K562 (cell line): ENCODE results near the gene ERF. TPM values are rescaled to one million over a fixed set of nuclear protein-coding genes. Genes with fewer than 3 reads are reported as not detected.

Source experiments
- BDP1 ChIP-seq: IDR thresholded peaks from 3 replicates; pipeline ENCODE4 v1.6.1; 2011; ENCODE audit not compliant: insufficient read length, insufficient read depth
- CBFA2T3 ChIP-seq: fragments of 450-650 bp; IDR thresholded peaks from 2 replicates; pipeline ENCODE4 v1.6.1; 2017
- CHCHD3 ChIP-seq: fragments of 250-450 bp; sonication (Bioruptor Pico); IDR thresholded peaks from 2 replicates; pipeline ENCODE4 v2.1.2; 2022; ENCODE audit warnings: mild to moderate bottlenecking
- DIDO1 ChIP-seq: fragments of 450-650 bp; IDR thresholded peaks from 2 replicates; pipeline ENCODE4 v1.6.1; 2016; ENCODE audit warnings: low read depth, missing biosample characterization, missing genetic modification characterization
- EHMT2 ChIP-seq: fragments of 450-650 bp; IDR thresholded peaks from 2 replicates; pipeline ENCODE4 v1.6.1; 2018; ENCODE audit warnings: antibody characterized with exemption
- EP300 ChIP-seq: IDR thresholded peaks from 2 replicates; pipeline ENCODE4 v1.6.1; 2012; ENCODE audit warnings: low read length, improper control_type of control experiment
- EP400 ChIP-seq: fragments of 450-650 bp; IDR thresholded peaks from 2 replicates; pipeline ENCODE4 v1.6.1; 2017; ENCODE audit warnings: antibody characterized with exemption, mild to moderate bottlenecking, moderate library complexity
- GABPA ChIP-seq: fragments of 200-800 bp; sonication (Bioruptor generic); conservative IDR thresholded peaks from 2 replicates; pipeline ENCODE4 v1.6.1; 2016; ENCODE audit warnings: low read depth, missing genetic modification characterization, missing compliant biosample characterization
- HBP1 ChIP-seq: fragments of 450-650 bp; formaldehyde crosslinking; IDR thresholded peaks from 2 replicates; pipeline ENCODE4 v1.4.0; 2022; ENCODE audit warnings: missing genetic modification characterization
- HCFC1 ChIP-seq: IDR thresholded peaks from 2 replicates; pipeline ENCODE4 v1.6.1; 2012; ENCODE audit warnings: low read depth, low read length, improper control_type of control experiment
- KAT8 ChIP-seq: fragments of 450-650 bp; IDR thresholded peaks from 2 replicates; pipeline ENCODE4 v1.6.1; 2016; ENCODE audit warnings: low read depth, mild to moderate bottlenecking
- KLF16 ChIP-seq: IDR thresholded peaks from 2 replicates; pipeline ENCODE4 v1.6.1; 2016; ENCODE audit warnings: antibody characterized with exemption
- MBD1 ChIP-seq: fragments of 250-450 bp; sonication (Bioruptor Pico); IDR thresholded peaks from 2 replicates; pipeline ENCODE4 v1.8.0; 2022; ENCODE audit warnings: inconsistent platforms
- PHF8 ChIP-seq: fragments of 200-600 bp; sonication (generic); IDR thresholded peaks from 2 replicates; pipeline ENCODE4 v1.6.1; 2012; ENCODE audit warnings: mixed run types, mild to moderate bottlenecking, inconsistent platforms, low read length, moderate library complexity, borderline replicate concordance
- POLR2G ChIP-seq: fragments of 200-400 bp; formaldehyde crosslinking; IDR thresholded peaks from 2 replicates; pipeline ENCODE4 v1.6.1; 2017; ENCODE audit warnings: low read depth, mild to moderate bottlenecking, antibody characterized with exemption, low read length, moderate library complexity
- POLR2H ChIP-seq: IDR thresholded peaks from 2 replicates; pipeline ENCODE4 v1.6.1; 2016; ENCODE audit warnings: missing genetic modification characterization, low read depth, mild to moderate bottlenecking, control low read depth, missing compliant biosample characterization, moderate library complexity
- PYGO2 ChIP-seq: fragments of 450-650 bp; IDR thresholded peaks from 2 replicates; pipeline ENCODE4 v1.6.1; 2016; ENCODE audit warnings: mild to moderate bottlenecking, missing genetic modification characterization, moderate library complexity, missing compliant biosample characterization
- TFE3 ChIP-seq: fragments of 450-650 bp; formaldehyde crosslinking; IDR thresholded peaks from 2 replicates; pipeline ENCODE4 v1.4.0; 2020; ENCODE audit warnings: mild to moderate bottlenecking, mixed read lengths
- ZBTB43 ChIP-seq: sonication (generic); formaldehyde crosslinking; IDR thresholded peaks from 2 replicates; pipeline ENCODE4 v1.8.0; 2023; ENCODE audit warnings: mild to moderate bottlenecking, missing genetic modification reagents
- ZNF12 ChIP-seq: sonication (generic); formaldehyde crosslinking; IDR thresholded peaks from 2 replicates; pipeline ENCODE4 v1.4.0; 2020; ENCODE audit warnings: mild to moderate bottlenecking, missing genetic modification reagents
- ZNF124 ChIP-seq: sonication (generic); formaldehyde crosslinking; IDR thresholded peaks from 2 replicates; pipeline ENCODE4 v1.8.1; 2022; ENCODE audit warnings: missing genetic modification reagents
- polyA plus RNA-seq, 8 experiments: library from polyadenylated mRNA; depleted of rRNA in 4 of 8; stranded (reverse) in 5 of 8; unstranded in 3 of 8; fragments of >200 nt; fragmentation: Nextera tagmentation in 2 of 8; fragmentation: Illumina TruSeq in 1 of 8; extraction: Ambion mirVana in 2 of 8; extraction: Trizol in 1 of 8; gene quantifications; 2 replicates each; pipeline versions ENCODE4 v1.2.1 to v1.2.3, GENCODE V29; 2011 to 2014; ENCODE audit warnings: inconsistent platforms in 1 of 8, missing spikeins in 1 of 8
- total RNA-seq, 7 experiments: library from RNA; depleted of rRNA in 6 of 7; stranded (reverse); fragments of >200 nt in 6 of 7; fragmentation: Illumina TruSeq in 2 of 7; extraction: Trizol in 2 of 7; gene quantifications; 2 replicates each; pipeline versions ENCODE4 v1.2.1 to v1.2.3, GENCODE V29; 2011 to 2021; ENCODE audit warnings: low replicate concordance in 1 of 7

The ERF gene
- total and polyA plus RNA-seq, 9 of the 15 experiments (the other 6 are each of a cell fraction or from before 2014, with no cell fraction given) = 0.03 to 75.4 (median 27.0) TPM

- TF ChIP-seq TFE3 (CRISPR knock-in tag) (peak; percentile 22), KAT8 (no peak), EHMT2 (no peak), POLR2H (tag) (0 out of 2 replicates have a peak, but pooled peaks have one; percentile 44), EP300 (peak; percentile 4; the same call in 1 of the 2 replicates), GABPA (tag) (peak; percentile 96), HCFC1 (peak; percentile 99), PYGO2 (tag) (no peak), POLR2G (peak; percentile 67), PHF8 (peak; percentile 30; the same call in 1 of the 2 replicates), DIDO1 (tag) (peak; percentile 60), CHCHD3 (no peak), KLF16 (peak; percentile 45), ZNF124 (no peak), ZNF12 (CRISPR knock-in tag) (peak; percentile 57; the same call in 1 of the 2 replicates), BDP1 (no peak), MBD1 (CRISPR knock-in tag) (no peak), CBFA2T3 (no peak), EP400 (peak; percentile 80), ZBTB43 (CRISPR knock-in tag) (no peak), HBP1 (0 out of 2 replicates have a peak, but pooled peaks have one; percentile 72)
Observed at GRCh38 chr19:42244347-42245220, 10.3 kb downstream of the ERF start (continued).
